Adipocyte (in vitro differentiated cells): ENCODE measurements around the gene IL3.

ENCODE experiments used
- DNase-seq: peaks from one replicate; pipeline ENCODE4 v3.0.0-alpha.2; 2015; ENCODE audit warnings: low read depth
- H3K27me3 ChIP-seq: replicated peaks from 2 replicates; pipeline ENCODE4 v1.7.0; 2013; ENCODE audit warnings: mild to moderate bottlenecking, low read length, moderate library complexity; ENCODE audit not compliant: control insufficient read depth, insufficient read depth
- H3K36me3 ChIP-seq: 2 replicates; pipeline ENCODE4 v1.7.0; 2013; ENCODE audit warnings: low read length, mild to moderate bottlenecking, moderate library complexity; ENCODE audit not compliant: control insufficient read depth, insufficient read depth, severe bottlenecking
- H3K4me1 ChIP-seq: 2 replicates; pipeline ENCODE4 v1.7.0; 2013; ENCODE audit warnings: mild to moderate bottlenecking, low read length, moderate library complexity; ENCODE audit not compliant: control insufficient read depth, insufficient read depth
- H3K4me3 ChIP-seq: 2 replicates; pipeline ENCODE4 v1.7.0; 2013; ENCODE audit warnings: mild to moderate bottlenecking, low read length, moderate library complexity
- H3K9ac ChIP-seq: 2 replicates; pipeline ENCODE4 v1.7.0; 2013; ENCODE audit warnings: mild to moderate bottlenecking, low read length, moderate library complexity
- H3K9me3 ChIP-seq: 2 replicates; pipeline ENCODE4 v1.7.0; 2013; ENCODE audit warnings: mild to moderate bottlenecking, low read length, moderate library complexity; ENCODE audit not compliant: control insufficient read depth

Gene IL3

DNA sequence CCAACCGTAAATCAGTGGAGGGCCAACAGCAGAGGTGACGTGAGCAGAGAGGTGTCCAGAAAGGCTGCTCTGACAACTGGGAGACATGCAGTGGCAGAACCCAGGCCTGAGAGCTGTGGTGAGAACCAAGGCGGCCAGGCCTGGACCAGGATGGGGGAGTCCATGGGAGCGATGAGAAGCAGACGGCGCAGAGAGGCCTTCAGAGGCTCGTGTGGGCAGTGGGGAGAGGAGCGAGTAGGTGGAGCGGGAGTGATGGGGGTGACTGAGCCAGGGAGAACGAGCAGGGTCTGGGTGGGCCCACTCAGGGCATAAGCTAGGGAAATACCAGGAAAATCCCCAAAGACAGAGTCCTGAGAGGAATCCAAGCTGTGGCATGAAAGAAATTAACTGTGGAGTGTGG, 7.9 kb upstream of the IL3 start:
- H3K9ac ChIP-seq, result no peak overlapping the region
- H3K9me3 ChIP-seq, result no peaks in the 10 kb centered on the region
- H3K36me3 ChIP-seq, result no peaks in the 10 kb centered on the region
- H3K4me1 ChIP-seq, result no peaks in the 10 kb centered on the region
- H3K27me3 ChIP-seq, result peaks cover 37% of the 10 kb centered on the region
- no peak overlapping the region for H3K4me3 ChIP-seq
- DNase-seq, result no peak

GRCh38 chr5:132053483-132053882, 7.0 kb upstream of the IL3 start:
- Histone ChIP-seq H3K4me3 (no peak overlapping the region), H3K4me1 (no peaks in the 10 kb centered on the region), H3K9me3 (no peaks in the 10 kb centered on the region), H3K36me3 (no peaks in the 10 kb centered on the region), H3K9ac (no peak overlapping the region), H3K27me3 (peaks cover 41% of the 10 kb centered on the region)
- DNase-seq, result no peak

GRCh38 chr5:132054031-132054696, 6.3 kb upstream of the IL3 start:
- H3K4me1 ChIP-seq, result no peaks in the 10 kb centered on the region
- no peak for DNase-seq
- H3K4me3 ChIP-seq, result no peak overlapping the region
- H3K9me3 ChIP-seq, result no peaks in the 10 kb centered on the region
- H3K27me3 ChIP-seq, result peaks cover 46% of the 10 kb centered on the region
- H3K9ac ChIP-seq, result no peak overlapping the region
- H3K36me3 ChIP-seq, result no peaks in the 10 kb centered on the region

DNA sequence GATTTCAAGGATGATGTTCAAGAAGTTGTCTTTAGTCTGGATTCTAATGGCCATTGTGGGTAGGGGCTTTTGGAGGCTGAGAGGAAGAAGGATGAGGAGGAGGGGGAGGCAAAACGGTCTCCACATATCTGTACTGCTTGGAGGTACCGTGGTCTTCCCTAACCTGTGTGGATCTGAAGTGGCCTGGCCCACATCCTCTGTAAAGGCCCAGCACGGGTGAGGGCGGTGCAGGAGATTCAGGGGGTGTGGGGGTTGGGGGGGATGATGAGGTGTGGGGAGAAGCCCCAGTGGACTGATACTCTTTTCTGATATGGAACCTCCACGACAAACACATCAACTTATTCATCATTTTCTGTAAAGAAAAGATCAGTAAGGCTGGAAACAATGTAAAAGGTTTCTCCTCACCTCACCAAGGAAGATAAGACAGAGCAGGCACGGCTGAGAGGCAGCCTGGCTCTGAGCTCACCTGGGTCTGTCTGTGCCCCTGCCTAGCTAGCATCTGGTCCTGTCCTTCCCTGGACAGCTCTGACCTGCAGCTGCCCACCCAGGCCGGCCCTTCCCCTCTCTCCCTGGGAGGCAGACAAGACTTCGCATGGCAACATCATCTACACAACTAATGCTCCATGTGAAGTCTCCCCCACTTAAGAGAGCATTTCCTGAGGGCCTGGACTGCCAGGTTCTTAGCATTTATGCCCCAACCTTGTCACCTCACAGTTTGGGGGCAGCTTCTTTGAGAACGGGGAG, 5.6 kb upstream of the IL3 start:
- H3K9me3 ChIP-seq, result no peaks in the 10 kb centered on the region
- no peaks in the 10 kb centered on the region for H3K36me3 ChIP-seq
- peaks cover 50% of the 10 kb centered on the region for H3K27me3 ChIP-seq
- no peak overlapping the region for H3K4me3 ChIP-seq
- no peak for DNase-seq
- no peaks in the 10 kb centered on the region for H3K4me1 ChIP-seq
- no peak overlapping the region for H3K9ac ChIP-seq

- Histone ChIP-seq H3K9me3 (no peaks in the 10 kb centered on the region), H3K4me1 (no peaks in the 10 kb centered on the region), H3K27me3 (peaks cover 47% of the 10 kb centered on the region), H3K4me3 (no peak overlapping the region), H3K36me3 (no peaks in the 10 kb centered on the region), H3K9ac (no peak overlapping the region)
- no peak for DNase-seq
These were observed 5.0 kb upstream of the IL3 start for GRCh38 chr5:132055441-132055807.

GRCh38 chr5:132055808-132056609, 4.4 kb upstream of the IL3 start:
- Histone ChIP-seq H3K4me1 (no peaks in the 10 kb centered on the region), H3K4me3 (no peak overlapping the region), H3K9ac (no peak overlapping the region), H3K27me3 (peaks cover 42% of the 10 kb centered on the region), H3K36me3 (no peaks in the 10 kb centered on the region), H3K9me3 (no peaks in the 10 kb centered on the region)
- no peak for DNase-seq

- Histone ChIP-seq H3K4me1 (no peaks in the 10 kb centered on the region), H3K27me3 (peaks cover 35% of the 10 kb centered on the region), H3K9me3 (no peaks in the 10 kb centered on the region), H3K4me3 (no peak overlapping the region), H3K36me3 (no peaks in the 10 kb centered on the region), H3K9ac (no peak overlapping the region)
- no peak for DNase-seq
These were observed 3.6 kb upstream of the IL3 start for GRCh38 chr5:132056610-132057497.

- DNase-seq, result no peak
- Histone ChIP-seq H3K36me3 (no peaks in the 10 kb centered on the region), H3K27me3 (peaks cover 31% of the 10 kb centered on the region), H3K9ac (no peak overlapping the region), H3K4me3 (no peak overlapping the region), H3K4me1 (no peaks in the 10 kb centered on the region), H3K9me3 (no peaks in the 10 kb centered on the region)
These were observed 2.8 kb upstream of the IL3 start for GRCh38 chr5:132057498-132058255.

GRCh38 chr5:132058646-132059042, 1.8 kb upstream of the IL3 start:
- Histone ChIP-seq H3K9ac (no peak overlapping the region), H3K9me3 (no peaks in the 10 kb centered on the region), H3K27me3 (peaks cover 29% of the 10 kb centered on the region), H3K4me3 (no peak overlapping the region), H3K36me3 (no peaks in the 10 kb centered on the region), H3K4me1 (no peaks in the 10 kb centered on the region)
- DNase-seq, result no peak

GRCh38 chr5:132059043-132059695, 1.3 kb upstream of the IL3 start:
- Histone ChIP-seq H3K9ac (no peak overlapping the region), H3K36me3 (no peaks in the 10 kb centered on the region), H3K9me3 (no peaks in the 10 kb centered on the region), H3K4me3 (no peak overlapping the region), H3K27me3 (peaks cover 24% of the 10 kb centered on the region), H3K4me1 (no peaks in the 10 kb centered on the region)
- no peak for DNase-seq
